SK-N-MC (cell line): ENCODE results near the gene OR2G6.
"Not testable (repeated sequence)": the region's sequence is repeated elsewhere in the genome, so short reads cannot be mapped to it uniquely, and the experiment has no call there.

Experiments
- EZH2 ChIP-seq: fragments of 200-600 bp; sonication (generic); IDR thresholded peaks from one replicate; pipeline ENCODE4 v1.6.1; 2017; ENCODE audit warnings: antibody characterized with exemption
- POLR2AphosphoS5 ChIP-seq: IDR thresholded peaks from 2 replicates; pipeline ENCODE4 v1.6.1; 2012; ENCODE audit warnings: mild to moderate bottlenecking, low read depth, low read length, borderline replicate concordance

GRCh38 chr1:248459117-248459516 is 48.8 kb upstream of the OR2G6 start:
- not testable (repeated sequence) for TF ChIP-seq EZH2, POLR2AphosphoS5
